ENCODE data around the gene EEF2K.
"Not testable (repeated sequence)": the region's sequence is repeated elsewhere in the genome, so short reads cannot be mapped to it uniquely, and the experiment has no call there.

Gene EEF2K

GRCh38 chr16:22300427-22301071 is 94.5 kb downstream of the EEF2K start:
- peak; percentile 77 for TF ChIP-seq CTCF (conservative IDR thresholded peaks at IDR 0.05; ENCODE audit: low read depth, low read length)
- no peak for DNase-seq (ENCODE audit: low read depth)
- no peak overlapping the region for H3K4me3 ChIP-seq (ENCODE audit: low read length)

- not testable (repeated sequence) for H3K4me3 ChIP-seq (ENCODE audit: low read length); DNase-seq (ENCODE audit: low read depth)
Observed at GRCh38 chr16:22301423-22301822, 95.3 kb downstream of the EEF2K start.

- DNase-seq (ENCODE audit: low read depth) = no peak
Observed at GRCh38 chr16:22302776-22303363, 96.8 kb downstream of the EEF2K start.

GRCh38 chr16:22304411-22304810 is 98.3 kb downstream of the EEF2K start:
- H3K4me3 ChIP-seq (ENCODE audit: low read length) = no peak overlapping the region
- no peak for DNase-seq (ENCODE audit: low read depth)
- TF ChIP-seq CTCF (conservative IDR thresholded peaks at IDR 0.05; ENCODE audit: low read depth, low read length) = no peak

More at GRCh38 chr16:22302776-22303363, 96.8 kb downstream of the EEF2K start:
- no peak overlapping the region for H3K4me3 ChIP-seq (ENCODE audit: low read length)
- no peak for TF ChIP-seq CTCF (conservative IDR thresholded peaks at IDR 0.05; ENCODE audit: low read depth, low read length)

- no peak for DNase-seq (ENCODE audit: low read depth)
- no peak overlapping the region for H3K4me3 ChIP-seq (ENCODE audit: low read length)
- no peak for TF ChIP-seq CTCF (conservative IDR thresholded peaks at IDR 0.05; ENCODE audit: low read depth, low read length)
Observed at GRCh38 chr16:22306788-22307187, 100.7 kb downstream of the EEF2K start.

GRCh38 chr16:22307838-22308237 is 101.8 kb downstream of the EEF2K start:
- H3K4me3 ChIP-seq (ENCODE audit: low read length) = no peak overlapping the region
- TF ChIP-seq CTCF (conservative IDR thresholded peaks at IDR 0.05; ENCODE audit: low read depth, low read length) = no peak
- DNase-seq (ENCODE audit: low read depth) = no peak

- TF ChIP-seq CTCF (conservative IDR thresholded peaks at IDR 0.05; ENCODE audit: low read depth, low read length) = no peak
- no peak overlapping the region for H3K4me3 ChIP-seq (ENCODE audit: low read length)
- DNase-seq (ENCODE audit: low read depth) = no peak
Observed at GRCh38 chr16:22308824-22309520, 102.9 kb downstream of the EEF2K start.
